Cortex of kidney (tissue), 1 donor: ENCODE results near the gene ASAP2.
"Not testable (repeated sequence)": the region's sequence is repeated elsewhere in the genome, so short reads cannot be mapped to it uniquely, and the experiment has no call there.

Experiments used
- DNase-seq: peaks from one replicate; lab custom pipeline; 2025; lab: John Stamatoyannopoulos, UW

Gene ASAP2

GRCh38 chr2:9380702-9381628 is 174.4 kb downstream of the ASAP2 start:
- no peak for DNase-seq

GRCh38 chr2:9382604-9383235 is 176.1 kb downstream of the ASAP2 start:
- no peak for DNase-seq

GRCh38 chr2:9384521-9384920 is 177.9 kb downstream of the ASAP2 start:
- no peak for DNase-seq

GRCh38 chr2:9385841-9386240 is 179.2 kb downstream of the ASAP2 start:
- no peak for DNase-seq

- DNase-seq, result no peak
Observed at GRCh38 chr2:9388199-9388681, 181.6 kb downstream of the ASAP2 start.

GRCh38 chr2:9388950-9389911 is 182.6 kb downstream of the ASAP2 start:
- DNase-seq, result no peak

GRCh38 chr2:9390151-9390850 is 183.7 kb downstream of the ASAP2 start:
- DNase-seq, result no peak

- no peak for DNase-seq
Observed at GRCh38 chr2:9390991-9391390, 184.4 kb downstream of the ASAP2 start.

GRCh38 chr2:9391961-9392720 is 185.5 kb downstream of the ASAP2 start:
- no peak for DNase-seq

- no peak for DNase-seq
Observed at GRCh38 chr2:9392898-9393765, 186.5 kb downstream of the ASAP2 start.

GRCh38 chr2:9394816-9395215 is 188.2 kb downstream of the ASAP2 start:
- DNase-seq, result no peak

- no peak for DNase-seq
Observed at GRCh38 chr2:9397201-9397600, 190.6 kb downstream of the ASAP2 start.

- not testable (repeated sequence) for DNase-seq
Observed at GRCh38 chr2:9398251-9398650, 191.6 kb downstream of the ASAP2 start.

- no peak for DNase-seq
Observed at GRCh38 chr2:9398881-9399780, 192.5 kb downstream of the ASAP2 start.

- no peak for DNase-seq
Observed at GRCh38 chr2:9400268-9401058, 193.9 kb downstream of the ASAP2 start.

- no peak for DNase-seq
Observed at GRCh38 chr2:9401059-9401547, 194.5 kb downstream of the ASAP2 start.

GRCh38 chr2:9401646-9402371 is 195.2 kb downstream of the ASAP2 start:
- DNase-seq, result no peak
